ENCODE data around the gene CFAP57. TPM values are rescaled to one million over a fixed set of nuclear protein-coding genes. Genes with fewer than 3 reads are reported as not detected.

CFAP57 gene
- polyA plus RNA-seq, 1 donor from 2014 or later: 0.17 TPM

- H3K27me3 ChIP-seq (ENCODE audit: insufficient read depth, low read depth, low read length): no peaks in the 10 kb centered on the region
- H3K9me3 ChIP-seq (ENCODE audit: low read length): no peaks in the 10 kb centered on the region
- no peaks in the 10 kb centered on the region for H3F3A ChIP-seq (ENCODE audit: insufficient read depth, low read length, poor library complexity, severe bottlenecking)
- H3K9ac ChIP-seq (ENCODE audit: low read length): no peak overlapping the region
- H3K4me3 ChIP-seq (ENCODE audit: low read length): no peak overlapping the region
- H4K20me1 ChIP-seq (ENCODE audit: insufficient read depth): no peaks in the 10 kb centered on the region
- H3K9me2 ChIP-seq (ENCODE audit: insufficient read depth, low read length): no peaks in the 10 kb centered on the region
- no peaks in the 10 kb centered on the region for H3K79me2 ChIP-seq (replicated peaks; ENCODE audit: insufficient read depth, low read length)
- no peak overlapping the region for H2AFZ ChIP-seq (ENCODE audit: low read depth, low read length)
- no peaks in the 10 kb centered on the region for H3K36me3 ChIP-seq (ENCODE audit: insufficient read depth, low read length)
- TF ChIP-seq EP300 (conservative IDR thresholded peaks at IDR 0.05; ENCODE audit: poor library complexity, severe bottlenecking) (no peak), CTCF (IDR thresholded peaks at IDR 0.05; ENCODE audit: poor library complexity, severe bottlenecking) (no peak), REST (IDR thresholded peaks at IDR 0.05; ENCODE audit: borderline replicate concordance) (no peak), TAF1 (IDR thresholded peaks at IDR 0.05; ENCODE audit: low read depth) (no peak), SMC3 (conservative IDR thresholded peaks at IDR 0.05; ENCODE audit: poor library complexity) (no peak), EZH2 (IDR thresholded peaks at IDR 0.05; ENCODE audit: borderline replicate concordance, insufficient read depth, low read length, poor library complexity, severe bottlenecking) (no peak), RAD21 (conservative IDR thresholded peaks at IDR 0.05) (no peak), MXI1 (conservative IDR thresholded peaks at IDR 0.05; ENCODE audit: poor library complexity, severe bottlenecking) (no peak), POLR2AphosphoS5 (IDR thresholded peaks at IDR 0.05) (no peak)
- no peak overlapping the region for H3K27ac ChIP-seq (ENCODE audit: low read length)
- H3K4me2 ChIP-seq (ENCODE audit: low read length): no peak overlapping the region
These were observed 81.0 kb downstream of the CFAP57 start for GRCh38 chr1:43253173-43253572.

GRCh38 chr1:43253876-43254275, 81.7 kb downstream of the CFAP57 start:
- no peaks in the 10 kb centered on the region for H4K20me1 ChIP-seq (ENCODE audit: insufficient read depth)
- H3K79me2 ChIP-seq (replicated peaks; ENCODE audit: insufficient read depth, low read length): no peaks in the 10 kb centered on the region
- no peaks in the 10 kb centered on the region for H3K27me3 ChIP-seq (ENCODE audit: insufficient read depth, low read depth, low read length)
- no peak overlapping the region for H3K9ac ChIP-seq (ENCODE audit: low read length)
- no peak overlapping the region for H3K27ac ChIP-seq (ENCODE audit: low read length)
- H2AFZ ChIP-seq (ENCODE audit: low read depth, low read length): no peak overlapping the region
- no peak overlapping the region for H3K4me2 ChIP-seq (ENCODE audit: low read length)
- no peaks in the 10 kb centered on the region for H3F3A ChIP-seq (ENCODE audit: insufficient read depth, low read length, poor library complexity, severe bottlenecking)
- no peaks in the 10 kb centered on the region for H3K36me3 ChIP-seq (ENCODE audit: insufficient read depth, low read length)
- no peak overlapping the region for H3K4me3 ChIP-seq (ENCODE audit: low read length)
- no peaks in the 10 kb centered on the region for H3K9me2 ChIP-seq (ENCODE audit: insufficient read depth, low read length)
- H3K9me3 ChIP-seq (ENCODE audit: low read length): no peaks in the 10 kb centered on the region
- no peak for TF ChIP-seq SMC3 (conservative IDR thresholded peaks at IDR 0.05; ENCODE audit: poor library complexity)
- no peak for TF ChIP-seq REST (IDR thresholded peaks at IDR 0.05; ENCODE audit: borderline replicate concordance)
- TF ChIP-seq MXI1 (conservative IDR thresholded peaks at IDR 0.05; ENCODE audit: poor library complexity, severe bottlenecking): no peak
- TF ChIP-seq EP300 (conservative IDR thresholded peaks at IDR 0.05; ENCODE audit: poor library complexity, severe bottlenecking): no peak
- TF ChIP-seq EZH2 (IDR thresholded peaks at IDR 0.05; ENCODE audit: borderline replicate concordance, insufficient read depth, low read length, poor library complexity, severe bottlenecking): no peak
- TF ChIP-seq TAF1 (IDR thresholded peaks at IDR 0.05; ENCODE audit: low read depth): no peak
- no peak for TF ChIP-seq RAD21 (conservative IDR thresholded peaks at IDR 0.05)
- no peak for TF ChIP-seq CTCF (IDR thresholded peaks at IDR 0.05; ENCODE audit: poor library complexity, severe bottlenecking)
- TF ChIP-seq POLR2AphosphoS5 (IDR thresholded peaks at IDR 0.05): no peak

Measured in neural cell (in vitro differentiated cells).